ENCODE data around the gene BAIAP2.

DNA sequence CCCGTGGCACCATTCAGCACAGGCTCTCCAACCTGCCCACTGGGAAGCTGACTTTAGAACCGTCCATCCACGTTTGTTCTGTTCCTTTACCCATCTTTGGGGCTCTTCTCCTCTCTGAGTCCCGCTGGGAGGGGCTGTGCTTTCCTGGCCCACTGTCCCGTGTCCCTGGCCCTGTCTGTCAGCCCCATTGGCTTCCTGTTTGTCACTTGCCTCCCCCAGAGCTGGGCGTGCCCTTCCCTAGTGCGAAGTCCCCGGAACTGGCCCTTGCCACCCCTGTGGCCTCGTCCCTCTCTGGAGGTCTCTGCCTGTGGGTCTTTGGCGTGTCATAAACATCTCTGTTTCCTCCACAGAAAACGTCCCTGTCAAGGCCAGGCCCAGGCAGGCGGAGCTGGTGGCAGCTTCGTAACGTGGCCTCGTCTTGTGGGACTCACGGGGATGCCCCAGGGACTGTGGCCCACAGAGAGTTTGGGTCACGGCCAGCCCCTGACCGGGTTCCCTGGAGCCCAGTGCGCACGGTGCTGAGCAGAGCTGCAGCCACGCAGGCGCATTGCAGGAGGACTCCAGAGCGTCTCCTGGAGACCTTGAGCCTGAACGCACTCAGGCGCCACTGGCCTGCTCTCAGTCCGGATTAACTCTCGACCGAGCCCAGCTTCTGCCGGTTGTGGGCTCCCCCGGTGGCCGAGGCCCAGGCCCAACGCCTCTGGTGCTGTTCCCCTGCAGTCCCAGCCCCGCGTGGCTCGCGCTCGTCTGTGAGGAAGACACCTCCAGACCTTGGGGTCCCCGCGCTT is 36.0 kb upstream of the BAIAP2 start:
- TF ChIP-seq, protein P1, sequence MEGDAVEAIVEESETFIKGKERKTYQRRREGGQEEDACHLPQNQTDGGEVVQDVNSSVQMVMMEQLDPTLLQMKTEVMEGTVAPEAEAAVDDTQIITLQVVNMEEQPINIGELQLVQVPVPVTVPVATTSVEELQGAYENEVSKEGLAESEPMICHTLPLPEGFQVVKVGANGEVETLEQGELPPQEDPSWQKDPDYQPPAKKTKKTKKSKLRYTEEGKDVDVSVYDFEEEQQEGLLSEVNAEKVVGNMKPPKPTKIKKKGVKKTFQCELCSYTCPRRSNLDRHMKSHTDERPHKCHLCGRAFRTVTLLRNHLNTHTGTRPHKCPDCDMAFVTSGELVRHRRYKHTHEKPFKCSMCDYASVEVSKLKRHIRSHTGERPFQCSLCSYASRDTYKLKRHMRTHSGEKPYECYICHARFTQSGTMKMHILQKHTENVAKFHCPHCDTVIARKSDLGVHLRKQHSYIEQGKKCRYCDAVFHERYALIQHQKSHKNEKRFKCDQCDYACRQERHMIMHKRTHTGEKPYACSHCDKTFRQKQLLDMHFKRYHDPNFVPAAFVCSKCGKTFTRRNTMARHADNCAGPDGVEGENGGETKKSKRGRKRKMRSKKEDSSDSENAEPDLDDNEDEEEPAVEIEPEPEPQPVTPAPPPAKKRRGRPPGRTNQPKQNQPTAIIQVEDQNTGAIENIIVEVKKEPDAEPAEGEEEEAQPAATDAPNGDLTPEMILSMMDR (IDR thresholded peaks at IDR 0.05), result no peak
- TF ChIP-seq POLR2AphosphoS5 (IDR thresholded peaks at IDR 0.05; ENCODE audit: insufficient read depth in 1 of 2, low read depth in 1 of 2), result no peak
